AG04449 (cell line): ENCODE data around the gene SLC6A11.

Experiments
- CTCF ChIA-PET: fragments of 350-600 bp; formaldehyde crosslinking; extraction: SDS; loops from one replicate; lab custom pipeline; 2021; ENCODE audit warnings: antibody characterized with exemption; lab: Yijun Ruan, JAX
- POLR2A ChIA-PET: fragments of 400-600, 350-600 bp; formaldehyde crosslinking; extraction: SDS; loops from one replicate; lab custom pipeline; 2020; ENCODE audit warnings: antibody characterized with exemption, inconsistent platforms; lab: Yijun Ruan, JAX
- DNase-seq: peaks from one replicate; pipeline ENCODE4 v3.0.0-alpha.2; 2010; ENCODE audit warnings: low read depth, low spot score
- H3K4me3 ChIP-seq: 2 replicates; pipeline ENCODE4 v1.5.1; 2011; ENCODE audit warnings: low read depth, mild to moderate bottlenecking, control low read depth, low read length
- TF ChIP-seq, protein P1 (sequence below): IDR thresholded peaks from one replicate; pipeline ENCODE4 v1.5.1; 2011; ENCODE audit warnings: mild to moderate bottlenecking, moderate library complexity, low read length, control low read depth, inconsistent platforms; ENCODE audit not compliant: insufficient read depth; ENCODE audit errors: missing control alignments

Gene SLC6A11

DNA sequence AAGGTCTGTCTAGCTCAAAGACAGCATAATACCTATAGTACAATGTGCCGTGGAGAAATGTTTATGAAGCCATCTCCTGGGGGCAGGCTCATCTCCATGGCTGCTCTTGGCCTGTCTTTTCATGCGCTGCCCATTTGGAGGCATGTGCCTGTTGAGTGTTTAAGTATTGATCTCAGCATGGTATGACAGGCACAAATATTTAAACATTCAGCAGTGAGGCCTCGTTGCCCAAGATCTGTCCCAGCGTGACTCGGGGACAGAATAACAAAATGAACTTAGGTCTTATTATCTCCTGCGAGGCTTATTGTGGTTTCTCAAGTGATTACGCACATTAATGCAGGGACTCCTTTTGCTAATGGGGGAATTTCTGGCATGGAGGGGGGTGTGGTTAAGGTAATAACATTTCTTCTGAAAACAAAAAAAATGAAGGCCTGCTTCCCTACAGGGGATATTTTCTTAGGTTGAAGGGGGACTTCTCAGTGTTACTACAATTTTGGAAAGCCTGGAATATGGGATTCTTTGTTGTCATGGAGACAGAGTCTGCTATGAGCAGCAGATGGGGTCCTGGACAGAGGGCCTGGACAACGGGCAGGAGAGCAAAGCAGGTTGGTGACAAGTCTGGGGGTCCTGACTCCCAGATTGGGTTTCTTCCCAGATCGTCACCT lies 172.1 kb downstream of the SLC6A11 start:
- CTCF ChIA-PET, result interaction anchor here (0.8 to 1.1 kb wide), 3 partner anchors 10 to 72 kb away, joined by 3 to 4 read pairs (median 3); no protein-coding TSS in a partner anchor
- POLR2A ChIA-PET, result no interaction called here

DNA sequence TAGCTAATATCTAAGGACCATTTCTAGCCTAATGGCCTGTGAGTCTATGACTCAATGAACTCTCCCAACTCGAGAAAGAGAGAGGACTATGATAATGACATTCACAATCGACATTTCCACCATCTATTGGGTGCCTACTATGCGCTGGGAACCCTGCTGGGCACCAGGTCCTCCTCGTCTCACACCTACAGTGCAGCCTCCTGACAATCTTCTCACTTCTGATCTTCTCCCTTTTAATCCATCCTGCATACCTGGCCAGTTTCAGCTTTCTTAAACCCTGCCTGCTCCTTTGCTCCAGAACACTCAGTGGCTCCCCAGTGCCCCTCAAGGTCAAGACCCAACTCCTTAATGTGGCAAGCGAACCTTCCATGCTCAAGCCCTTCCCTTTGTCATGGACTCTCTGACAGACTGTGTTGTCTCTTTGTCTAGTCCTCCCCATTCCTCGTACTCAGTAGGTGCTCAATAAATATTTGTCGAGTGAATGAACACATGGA lies 173.0 kb downstream of the SLC6A11 start:
- CTCF ChIA-PET, result no interaction called here
- POLR2A ChIA-PET, result no interaction called here
- TF ChIP-seq, protein P1, sequence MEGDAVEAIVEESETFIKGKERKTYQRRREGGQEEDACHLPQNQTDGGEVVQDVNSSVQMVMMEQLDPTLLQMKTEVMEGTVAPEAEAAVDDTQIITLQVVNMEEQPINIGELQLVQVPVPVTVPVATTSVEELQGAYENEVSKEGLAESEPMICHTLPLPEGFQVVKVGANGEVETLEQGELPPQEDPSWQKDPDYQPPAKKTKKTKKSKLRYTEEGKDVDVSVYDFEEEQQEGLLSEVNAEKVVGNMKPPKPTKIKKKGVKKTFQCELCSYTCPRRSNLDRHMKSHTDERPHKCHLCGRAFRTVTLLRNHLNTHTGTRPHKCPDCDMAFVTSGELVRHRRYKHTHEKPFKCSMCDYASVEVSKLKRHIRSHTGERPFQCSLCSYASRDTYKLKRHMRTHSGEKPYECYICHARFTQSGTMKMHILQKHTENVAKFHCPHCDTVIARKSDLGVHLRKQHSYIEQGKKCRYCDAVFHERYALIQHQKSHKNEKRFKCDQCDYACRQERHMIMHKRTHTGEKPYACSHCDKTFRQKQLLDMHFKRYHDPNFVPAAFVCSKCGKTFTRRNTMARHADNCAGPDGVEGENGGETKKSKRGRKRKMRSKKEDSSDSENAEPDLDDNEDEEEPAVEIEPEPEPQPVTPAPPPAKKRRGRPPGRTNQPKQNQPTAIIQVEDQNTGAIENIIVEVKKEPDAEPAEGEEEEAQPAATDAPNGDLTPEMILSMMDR, result no peak
- no peak overlapping the region for H3K4me3 ChIP-seq
- no peak for DNase-seq

More for the DNA sequence above, 172.1 kb downstream of the SLC6A11 start:
- TF ChIP-seq, protein P1, result no peak
- no peak for DNase-seq
- no peak overlapping the region for H3K4me3 ChIP-seq
